B cell (primary cell): ENCODE measurements around the gene MTMR6. TPM values are rescaled to one million over a fixed set of nuclear protein-coding genes. Genes with fewer than 3 reads are reported as not detected.

Experiments used
- ATAC-seq: fragments of 200-7000 bp; cut with Tn5 transposase; one replicate; pipeline ENCODE4 v1.10.0; 2021; ENCODE audit warnings: low read depth, mild to moderate bottlenecking, moderate number of reproducible peaks, moderate library complexity
- CTCF ChIA-PET: fragments of 350-600 bp; sonication (Branson Sonifier 250); formaldehyde crosslinking; loops from one replicate; lab custom pipeline; 2021; ENCODE audit warnings: antibody characterized with exemption, inconsistent platforms; lab: Charles Lee
- POLR2A ChIA-PET: fragments of 350-600 bp; sonication (Branson Sonifier 250); formaldehyde crosslinking; loops from one replicate; lab custom pipeline; 2021; ENCODE audit warnings: antibody characterized with exemption; lab: Charles Lee
- DNase-seq: peaks from one replicate; pipeline ENCODE4 v3.0.0; 2013
- H2AFZ ChIP-seq: 2 replicates; pipeline ENCODE4 v1.6.1; 2012; ENCODE audit warnings: mild to moderate bottlenecking, low read depth, low read length; ENCODE audit not compliant: insufficient read depth, poor library complexity, severe bottlenecking
- H3K27ac ChIP-seq, 2 donors: 1 replicate in 1 of 2; 2 replicates in 1 of 2; pipeline ENCODE4 v1.5.1; 2012 to 2013; ENCODE audit warnings: low read length in 2 of 2, mild to moderate bottlenecking in 2 of 2, moderate library complexity in 1 of 2
- H3K27me3 ChIP-seq, 4 experiments: fragments of 200-600 bp in 1 of 4; sonication (generic) in 1 of 4; replicated peaks in 1 of 4; 1 replicate in 2 of 4; 2 replicates in 2 of 4; pipeline versions ENCODE4 v1.6.1 to v1.7.0; 2013 to 2016; ENCODE audit warnings: low read length in 3 of 4, mild to moderate bottlenecking in 2 of 4, mixed read lengths in 1 of 4, moderate library complexity in 1 of 4; ENCODE audit not compliant: insufficient read depth in 4 of 4, control insufficient read depth in 3 of 4; ENCODE audit errors: control extremely low read depth in 1 of 4
- H3K36me3 ChIP-seq, 2 experiments: replicated peaks in 1 of 2; 1 replicate in 1 of 2; 2 replicates in 1 of 2; pipeline versions ENCODE4 v1.6.1 to v1.7.1; 2013; ENCODE audit warnings: low read length in 1 of 2; ENCODE audit not compliant: insufficient read depth in 2 of 2, control insufficient read depth in 1 of 2; ENCODE audit errors: control extremely low read depth in 1 of 2, extremely low read depth in 1 of 2
- H3K4me1 ChIP-seq, 2 donors: fragments of 200-600 bp in 1 of 2; sonication (generic) in 1 of 2; 1 replicate in 1 of 2; 2 replicates in 1 of 2; pipeline versions ENCODE4 v1.5.1 to v1.6.1; 2013 to 2017; ENCODE audit warnings: low read length in 2 of 2; ENCODE audit not compliant: control insufficient read depth in 2 of 2, insufficient read depth in 2 of 2
- H3K4me2 ChIP-seq: replicated peaks from 2 replicates; pipeline ENCODE3; 2012; ENCODE audit warnings: mild to moderate bottlenecking, low read depth, low read length; ENCODE audit not compliant: poor library complexity, severe bottlenecking
- H3K4me3 ChIP-seq, 5 experiments: fragments of 200-600 bp in 1 of 5; sonication (generic) in 1 of 5; 1 replicate in 3 of 5; 2 replicates in 2 of 5; pipeline versions ENCODE4 v1.5.1 to v1.7.0; 2011 to 2016; ENCODE audit warnings: low read length in 4 of 5, mild to moderate bottlenecking in 4 of 5, low read depth in 2 of 5, control low read depth in 1 of 5, moderate library complexity in 1 of 5; ENCODE audit not compliant: insufficient read depth in 1 of 5; ENCODE audit errors: control extremely low read depth in 1 of 5, extremely low read depth in 1 of 5
- H3K79me2 ChIP-seq: fragments of 200-600 bp; sonication (generic); one replicate; pipeline ENCODE4 v1.6.0; 2016; ENCODE audit warnings: low read length; ENCODE audit not compliant: control insufficient read depth, insufficient read depth
- H3K9ac ChIP-seq: fragments of 200-600 bp; sonication (generic); 2 replicates; pipeline ENCODE4 v1.6.1; 2017; ENCODE audit warnings: mild to moderate bottlenecking, low read length, moderate library complexity
- H3K9me3 ChIP-seq, 3 donors: one replicate each; pipeline versions ENCODE4 v1.6.1 to v1.7.1; 2013; ENCODE audit warnings: low read length in 2 of 3; ENCODE audit not compliant: control insufficient read depth in 2 of 3, insufficient read depth in 1 of 3; ENCODE audit errors: control extremely low read depth in 1 of 3
- H4K20me1 ChIP-seq: 2 replicates; pipeline ENCODE4 v1.6.0; 2012; ENCODE audit warnings: mild to moderate bottlenecking, low read length; ENCODE audit not compliant: insufficient read depth, control insufficient read depth, poor library complexity, severe bottlenecking
- H3K27ac Mint-ChIP-seq: one replicate; pipeline ENCODE4 v1.8.0; 2021; ENCODE audit warnings: mixed read lengths
- H3K27me3 Mint-ChIP-seq: one replicate; pipeline ENCODE4 v1.8.0; 2021; ENCODE audit warnings: mixed read lengths
- H3K4me1 Mint-ChIP-seq: one replicate; pipeline ENCODE4 v1.8.0; 2021; ENCODE audit warnings: mixed read lengths
- H3K4me3 Mint-ChIP-seq: one replicate; pipeline ENCODE4 v1.8.0; 2021; ENCODE audit warnings: mixed read lengths
- H3K9me3 Mint-ChIP-seq: one replicate; pipeline ENCODE4 v1.8.0; 2022; ENCODE audit warnings: mixed read lengths; ENCODE audit not compliant: insufficient read depth
- EZH2 ChIP-seq: IDR thresholded peaks from 2 replicates; pipeline ENCODE4 v1.6.1; 2012; ENCODE audit warnings: borderline replicate concordance, low read depth, mild to moderate bottlenecking, moderate library complexity, low read length; ENCODE audit not compliant: insufficient read depth, poor library complexity, severe bottlenecking
- WGBS: methylation state at CpG from one replicate; pipeline ENCODE4 v1.1.5; 2013; ENCODE audit warnings: missing lambda C conversion rate; ENCODE audit not compliant: insufficient coverage; 5-methylcytosine and 5-hydroxymethylcytosine counted together
- intact Hi-C: fragments of 100-400 bp; cut with micrococcal nuclease; formaldehyde crosslinking; loops from one replicate; pipeline ENCODE4 v1.10.0; 2022
- polyA plus RNA-seq: library from polyadenylated mRNA; depleted of rRNA; stranded (reverse); fragments of >200 nt; gene quantifications from 2 replicates; pipeline ENCODE4 v1.2.3, GENCODE V29; 2012
- total RNA-seq, 2 donors: library from RNA; stranded (reverse); fragments of 120-200 nt in 1 of 2; gene quantifications; 1 replicate in 1 of 2; 2 replicates in 1 of 2; pipeline versions ENCODE4 v1.2.3 to v1.2.4, GENCODE V29; 2013 to 2022
- TF ChIP-seq, protein P1 (sequence below): fragments of 200-600 bp; IDR thresholded peaks from one replicate; pipeline ENCODE4 v1.8.0; 2022; ENCODE audit warnings: antibody characterized with exemption, mild to moderate bottlenecking

Gene MTMR6
- total and polyA plus RNA-seq, 2 donors (not counting 1 experiment from before 2014, with no cell fraction given) = 3.7 to 21.4 TPM

DNA sequence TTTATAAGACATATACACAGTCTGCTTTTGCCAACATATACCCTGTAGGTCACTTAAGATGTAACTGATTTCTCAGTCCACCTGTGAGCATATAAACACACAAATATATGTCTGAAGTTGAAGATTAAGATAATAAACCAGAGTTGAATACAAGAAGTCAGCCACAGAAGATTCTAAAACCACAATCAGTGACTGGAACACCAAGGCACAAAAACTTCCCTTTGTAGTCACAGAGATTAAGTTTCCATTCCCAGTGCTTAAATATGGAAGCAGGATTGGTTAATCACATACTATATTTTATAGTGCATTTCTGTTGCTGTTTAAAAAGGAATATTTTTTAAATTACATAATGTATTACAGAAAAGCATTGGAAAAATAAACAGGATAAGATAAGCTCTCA is 39.9 kb downstream of the MTMR6 start:
- Mint-ChIP-seq H3K9me3 (no peaks in the 10 kb centered on the region), H3K27ac (no peak overlapping the region), H3K4me3 (peak overlapping the region; percentile 36), H3K27me3 (no peaks in the 10 kb centered on the region), H3K4me1 (peaks cover 20% of the 10 kb centered on the region)
- Histone ChIP-seq H3K27ac (no peak overlapping the region), H4K20me1 (no peaks in the 10 kb centered on the region), H3K4me2 (peak overlapping the region; percentile 39), H3K4me1 (peaks cover 8 to 24% of the 10 kb centered on the region in 2 donors), H3K9ac (no peak overlapping the region), H3K27me3 (no peaks in the 10 kb centered on the region), H3K36me3 (peaks cover 3 to 9% of the 10 kb centered on the region in 2 experiments), H3K4me3 (no peak overlapping the region), H2AFZ (no peak overlapping the region), H3K9me3 (peaks cover 0 to 7% (median 2%) of the 10 kb centered on the region in 3 donors), H3K79me2 (no peaks in the 10 kb centered on the region)
- no peak for ATAC-seq
- DNase-seq = no peak
- TF ChIP-seq EZH2 = no peak
- TF ChIP-seq, protein P1, sequence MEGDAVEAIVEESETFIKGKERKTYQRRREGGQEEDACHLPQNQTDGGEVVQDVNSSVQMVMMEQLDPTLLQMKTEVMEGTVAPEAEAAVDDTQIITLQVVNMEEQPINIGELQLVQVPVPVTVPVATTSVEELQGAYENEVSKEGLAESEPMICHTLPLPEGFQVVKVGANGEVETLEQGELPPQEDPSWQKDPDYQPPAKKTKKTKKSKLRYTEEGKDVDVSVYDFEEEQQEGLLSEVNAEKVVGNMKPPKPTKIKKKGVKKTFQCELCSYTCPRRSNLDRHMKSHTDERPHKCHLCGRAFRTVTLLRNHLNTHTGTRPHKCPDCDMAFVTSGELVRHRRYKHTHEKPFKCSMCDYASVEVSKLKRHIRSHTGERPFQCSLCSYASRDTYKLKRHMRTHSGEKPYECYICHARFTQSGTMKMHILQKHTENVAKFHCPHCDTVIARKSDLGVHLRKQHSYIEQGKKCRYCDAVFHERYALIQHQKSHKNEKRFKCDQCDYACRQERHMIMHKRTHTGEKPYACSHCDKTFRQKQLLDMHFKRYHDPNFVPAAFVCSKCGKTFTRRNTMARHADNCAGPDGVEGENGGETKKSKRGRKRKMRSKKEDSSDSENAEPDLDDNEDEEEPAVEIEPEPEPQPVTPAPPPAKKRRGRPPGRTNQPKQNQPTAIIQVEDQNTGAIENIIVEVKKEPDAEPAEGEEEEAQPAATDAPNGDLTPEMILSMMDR = no peak
- ChIA-PET CTCF (no interaction called here), POLR2A (no interaction called here)
- intact Hi-C loops = no loop called here

DNA sequence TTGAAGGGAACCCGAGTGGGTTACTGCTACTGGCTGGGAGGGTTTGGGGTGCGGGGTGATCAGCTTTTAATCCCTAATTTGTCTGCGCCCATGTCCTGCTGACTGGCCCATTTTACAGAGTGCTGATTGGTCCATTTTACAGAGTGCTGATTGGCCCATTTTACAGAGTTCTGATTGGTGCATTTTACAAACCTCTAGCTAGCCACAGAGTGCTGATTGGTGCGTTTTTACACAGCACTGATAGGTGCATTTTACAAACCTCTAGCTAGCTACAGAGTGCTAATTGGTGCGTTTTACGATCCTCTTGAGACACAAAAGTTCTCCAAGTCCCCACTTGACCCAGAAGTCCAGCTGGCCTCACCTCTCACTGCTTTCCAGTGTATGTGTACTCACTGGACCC is 43.2 kb downstream of the MTMR6 start:
- TF ChIP-seq, protein P1 = no peak
- no peak for TF ChIP-seq EZH2
- H3K9me3 ChIP-seq = peaks cover 2 to 7% (median 4%) of the 10 kb centered on the region in 3 donors
- no peaks in the 10 kb centered on the region for H3K79me2 ChIP-seq
- no peaks in the 10 kb centered on the region for H3K9me3 Mint-ChIP-seq
- 98% methylated on average over 6 of the region's 6 CpGs for WGBS
- no peak overlapping the region for H3K4me3 Mint-ChIP-seq
- DNase-seq (no peak), ATAC-seq (no peak)
- H3K27me3 ChIP-seq = no peaks in the 10 kb centered on the region
- H3K36me3 ChIP-seq = peaks cover 0 to 3% of the 10 kb centered on the region in 2 experiments
- H3K27me3 Mint-ChIP-seq = no peaks in the 10 kb centered on the region
- no peak overlapping the region for H3K27ac ChIP-seq
- no peak overlapping the region for H3K27ac Mint-ChIP-seq
- POLR2A ChIA-PET = no interaction called here
- H3K4me1 Mint-ChIP-seq = peaks cover 19% of the 10 kb centered on the region
- no peak overlapping the region for H3K4me3 ChIP-seq
- CTCF ChIA-PET = interaction anchor here (0.6 to 3.3 kb wide), 2 partner anchors 10 to 13 kb away, joined by 3 to 13 read pairs; no protein-coding TSS in a partner anchor
- intact Hi-C loops = no loop called here
- no peak overlapping the region for H3K4me2 ChIP-seq
- peaks cover 8 to 24% of the 10 kb centered on the region in 2 donors for H3K4me1 ChIP-seq
- H4K20me1 ChIP-seq = no peaks in the 10 kb centered on the region
- H3K9ac ChIP-seq = no peak overlapping the region
- no peak overlapping the region for H2AFZ ChIP-seq
